Stomach (tissue), 9 donors: ENCODE results near the gene APRT. TPM values are rescaled to one million over a fixed set of nuclear protein-coding genes. Genes with fewer than 3 reads are reported as not detected.

Experiments
- DNase-seq, 2 donors: peaks; one replicate each; pipeline versions ENCODE4 v3.0.0 to v3.0.0-alpha.2; 2013 to 2019
- H3K27ac ChIP-seq, 5 donors: fragments of 200-600 bp in 4 of 5; sonication (generic) in 4 of 5; one replicate each; pipeline ENCODE4 v1.5.1; 2013 to 2019; ENCODE audit warnings: mild to moderate bottlenecking in 1 of 5, moderate library complexity in 1 of 5
- H3K27me3 ChIP-seq, 3 donors: fragments of 200-600 bp; sonication (generic); one replicate each; pipeline ENCODE4 v1.5.1; 2017 to 2019; ENCODE audit warnings: mixed run types in 1 of 3
- H3K36me3 ChIP-seq, 4 donors: fragments of 200-600 bp; sonication (generic); 1 replicate in 3 of 4; 2 replicates in 1 of 4; pipeline ENCODE4 v1.5.1; 2016 to 2019
- H3K4me1 ChIP-seq, 4 donors: fragments of 200-600 bp; sonication (generic); one replicate each; pipeline ENCODE4 v1.5.1; 2016 to 2019
- H3K4me3 ChIP-seq, 4 donors: fragments of 200-600 bp; sonication (generic) in 3 of 4; one replicate each; pipeline ENCODE4 v1.5.1; 2016 to 2019; ENCODE audit warnings: mild to moderate bottlenecking in 1 of 4
- H3K9me3 ChIP-seq, 4 donors: fragments of 200-600 bp; sonication (generic); one replicate each; pipeline ENCODE4 v1.5.1; 2016 to 2019
- CTCF ChIP-seq, 7 experiments: fragments of 450-650 bp in 4 of 7; fragments of 200-600 bp in 3 of 7; sonication (generic) in 3 of 7; IDR thresholded peaks; one replicate each; pipeline ENCODE4 v1.5.1; 2016 to 2019; ENCODE audit warnings: antibody characterized with exemption in 7 of 7, control low read depth in 2 of 7, mild to moderate bottlenecking in 1 of 7
- EP300 ChIP-seq: sonication (generic); formaldehyde crosslinking; IDR thresholded peaks from one replicate; pipeline ENCODE4 v1.6.1; 2017; ENCODE audit warnings: antibody characterized with exemption
- POLR2A ChIP-seq, 4 donors: fragments of 450-650 bp; IDR thresholded peaks; one replicate each; pipeline ENCODE4 v1.6.1; 2016; ENCODE audit warnings: antibody characterized with exemption in 4 of 4, control low read depth in 2 of 4, mild to moderate bottlenecking in 1 of 4, moderate library complexity in 1 of 4
- POLR2AphosphoS5 ChIP-seq, 3 donors: sonication (generic); formaldehyde crosslinking; IDR thresholded peaks; one replicate each; pipeline ENCODE4 v1.6.1; 2016; ENCODE audit warnings: antibody characterized with exemption in 3 of 3
- WGBS, 5 donors: extraction: QIAGEN DNeasy Blood & Tissue Kit in 3 of 5; methylation state at CpG; one replicate each; pipeline versions ENCODE4 v1.1.5 to v1.1.7; 2013 to 2018; 5-methylcytosine and 5-hydroxymethylcytosine counted together
- intact Hi-C: fragments of 100-400 bp; cut with DNase I; formaldehyde crosslinking; loops from one replicate; pipeline ENCODE4 v1.15.1; 2023; ENCODE audit warnings: low total_unique reads
- polyA plus RNA-seq, 3 donors: library from polyadenylated mRNA; stranded (reverse); fragments of 200-250 nt; gene quantifications; one replicate each; pipeline ENCODE4 v1.2.3, GENCODE V29; 2013
- total RNA-seq, 5 donors: library from RNA; depleted of rRNA; stranded (reverse); fragments of >200 nt; gene quantifications; one replicate each; pipeline versions ENCODE4 v1.1.0 to v1.2.3, GENCODE V29; 2014 to 2016
- donor health status: healthy with polysubstance abuse.
- donor health status: Bipolar disorder and iron deficiency.
- donor health status: healthy.

APRT gene
- total and polyA plus RNA-seq, 8 donors: 18.1 to 340 (median 232) TPM

- 94 to 98% (median 95%) methylated on average over 13 of the region's 13 CpGs for WGBS, 5 donors
- Histone ChIP-seq H3K4me1 (no peaks in the 10 kb centered on the region), H3K27ac (no peak overlapping the region), H3K9me3 (no peaks in the 10 kb centered on the region), H3K27me3 (no peaks in the 10 kb centered on the region), H3K4me3 (no peak overlapping the region), H3K36me3 (peaks cover 4 to 57% (median 44%) of the 10 kb centered on the region in 4 donors)
- intact Hi-C loops: no loop called here
- TF ChIP-seq POLR2A (IDR thresholded peaks at IDR 0.05): no peak
- no peak for TF ChIP-seq CTCF (IDR thresholded peaks at IDR 0.05)
- no peak for TF ChIP-seq EP300
- TF ChIP-seq POLR2AphosphoS5 (IDR thresholded peaks at IDR 0.05): no peak
- DNase-seq: no peak
Measured at GRCh38 chr16:88833086-88833485, 21.4 kb upstream of the APRT start.

- intact Hi-C loops: no loop called here
- TF ChIP-seq POLR2A (IDR thresholded peaks at IDR 0.05) (no peak), POLR2AphosphoS5 (IDR thresholded peaks at IDR 0.05) (no peak), CTCF (IDR thresholded peaks at IDR 0.05) (no peak), EP300 (no peak)
- Histone ChIP-seq H3K27me3 (no peaks in the 10 kb centered on the region), H3K4me1 (no peaks in the 10 kb centered on the region), H3K36me3 (peaks cover 4 to 60% (median 50%) of the 10 kb centered on the region in 4 donors), H3K27ac (no peak overlapping the region), H3K4me3 (no peak overlapping the region), H3K9me3 (no peaks in the 10 kb centered on the region)
- no peak for DNase-seq
- WGBS, 5 donors: 68 to 81% (median 69%) methylated on average over 11 to 13 of the region's 13 CpGs
Measured at GRCh38 chr16:88831838-88832237, 20.1 kb upstream of the APRT start.

GRCh38 chr16:88830783-88831182, 19.1 kb upstream of the APRT start:
- Histone ChIP-seq H3K27ac (peak overlapping the region in 1 of 5 donors; percentile 49), H3K4me3 (no peak overlapping the region), H3K36me3 (peaks cover 4 to 64% (median 53%) of the 10 kb centered on the region in 4 donors), H3K4me1 (peaks cover 0 to 4% (median 0%) of the 10 kb centered on the region in 4 donors), H3K9me3 (no peaks in the 10 kb centered on the region), H3K27me3 (no peaks in the 10 kb centered on the region)
- WGBS, 5 donors: 90 to 95% (median 91%) methylated on average over 14 of the region's 14 CpGs
- no peak for TF ChIP-seq EP300
- TF ChIP-seq CTCF (IDR thresholded peaks at IDR 0.05): no peak
- no peak for TF ChIP-seq POLR2A (IDR thresholded peaks at IDR 0.05)
- no peak for TF ChIP-seq POLR2AphosphoS5 (IDR thresholded peaks at IDR 0.05)
- intact Hi-C loops: no loop called here
- no peak for DNase-seq

- peaks cover 0 to 4% (median 0%) of the 10 kb centered on the region in 4 donors for H3K4me1 ChIP-seq
- peak overlapping the region in 1 of 5 donors; percentile 49 for H3K27ac ChIP-seq
- H3K36me3 ChIP-seq: peaks cover 4 to 63% (median 50%) of the 10 kb centered on the region in 4 donors
- intact Hi-C loops: no loop called here
- no peaks in the 10 kb centered on the region for H3K27me3 ChIP-seq
- WGBS, 5 donors: 72 to 80% (median 77%) methylated on average over 10 to 11 of the region's 11 CpGs
- peak in 1 of 2 donors; percentile 75 for DNase-seq
- TF ChIP-seq POLR2AphosphoS5 (IDR thresholded peaks at IDR 0.05): peak in 1 of 3 donors; percentile 27
- TF ChIP-seq POLR2A (IDR thresholded peaks at IDR 0.05): no peak
- no peak for TF ChIP-seq CTCF (IDR thresholded peaks at IDR 0.05)
- H3K4me3 ChIP-seq: no peak overlapping the region
- no peaks in the 10 kb centered on the region for H3K9me3 ChIP-seq
Measured at GRCh38 chr16:88830258-88830657, 18.5 kb upstream of the APRT start.
